Bronchial smooth muscle cell (primary cell): Measurements from ENCODE around the gene OR4S1. TPM values are rescaled to one million over a fixed set of nuclear protein-coding genes. Genes with fewer than 3 reads are reported as not detected.

Experiments
- total RNA-seq: library from RNA; depleted of rRNA; stranded (reverse); fragments of >200 nt; gene quantifications from 2 replicates; pipeline ENCODE4 v1.2.1, GENCODE V29; 2014

The OR4S1 gene, protein sequence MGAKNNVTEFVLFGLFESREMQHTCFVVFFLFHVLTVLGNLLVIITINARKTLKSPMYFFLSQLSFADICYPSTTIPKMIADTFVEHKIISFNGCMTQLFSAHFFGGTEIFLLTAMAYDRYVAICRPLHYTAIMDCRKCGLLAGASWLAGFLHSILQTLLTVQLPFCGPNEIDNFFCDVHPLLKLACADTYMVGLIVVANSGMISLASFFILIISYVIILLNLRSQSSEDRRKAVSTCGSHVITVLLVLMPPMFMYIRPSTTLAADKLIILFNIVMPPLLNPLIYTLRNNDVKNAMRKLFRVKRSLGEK
- total RNA-seq: not detected in 2 replicates

DNA sequence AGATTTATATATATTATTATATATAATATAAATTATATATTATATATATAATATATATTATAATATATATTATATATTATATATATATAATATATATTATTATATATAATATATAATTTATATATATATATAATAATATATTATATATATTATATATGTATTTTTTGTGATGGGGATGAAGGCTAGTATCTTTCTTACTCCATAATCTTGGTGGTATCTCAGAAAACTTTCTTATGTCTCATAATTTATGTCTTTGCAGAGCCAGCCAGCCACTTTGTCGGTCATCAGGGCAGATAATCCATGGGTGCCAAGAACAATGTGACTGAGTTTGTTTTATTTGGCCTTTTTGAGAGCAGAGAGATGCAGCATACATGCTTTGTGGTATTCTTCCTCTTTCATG, at the start of gene OR4S1:
TSS of gene OR4S1 (plus strand) at position 301 of the 400 bp plus-strand sequence. CDS start at position 301, 0 bp downstream.

DNA sequence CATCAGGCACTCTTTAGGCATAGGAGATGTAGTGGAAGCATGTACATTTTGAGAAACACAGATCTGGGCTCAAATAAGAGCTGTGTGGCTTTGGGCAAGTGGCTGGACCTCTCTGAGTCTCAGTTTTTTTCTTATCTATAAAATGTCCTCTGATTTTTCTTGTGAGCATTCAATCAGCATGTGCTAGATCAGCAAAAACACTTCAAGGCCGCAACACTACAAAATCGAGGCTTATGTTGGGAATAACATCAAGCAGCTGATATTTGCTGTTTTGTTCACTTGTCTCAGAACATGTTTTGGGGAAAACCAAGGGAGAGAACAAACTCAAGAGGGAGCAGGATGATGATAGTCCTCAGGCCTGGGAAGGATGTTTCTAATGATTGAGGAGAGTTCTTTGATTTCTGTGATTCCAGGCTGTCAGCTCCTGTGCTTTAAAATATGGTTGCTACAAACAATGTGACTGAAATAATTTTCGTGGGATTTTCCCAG, 42.6 kb upstream of the OR4S1 start, which contains the start of gene OR4X1:
TSS of gene OR4X1 (plus strand) at position 439 of the 489 bp plus-strand sequence. CDS start at position 439, 0 bp downstream.

DNA sequence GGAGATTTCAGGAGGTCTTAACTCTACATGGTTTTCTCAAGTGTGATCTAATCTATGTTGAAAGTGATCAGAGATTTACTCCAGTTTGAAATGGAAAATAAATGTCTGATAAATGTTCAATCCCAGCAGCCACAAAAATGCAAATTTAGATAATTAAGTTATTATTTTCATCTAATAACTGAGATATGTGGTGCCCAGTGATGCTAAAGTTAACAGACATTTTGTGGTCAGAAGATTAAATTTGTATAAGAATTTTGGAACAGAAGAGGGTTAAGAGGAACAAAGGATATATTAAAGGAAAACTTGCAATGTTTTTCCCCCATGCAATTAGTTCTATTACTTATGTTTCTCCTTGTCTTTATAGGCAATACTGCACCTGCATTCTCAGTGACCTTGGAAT, 18.6 kb downstream of the OR4S1 start, which contains the start of gene OR4C3:
TSS of gene OR4C3 (plus strand) at position 301 of the 400 bp plus-strand sequence. CDS start 102 bp downstream, outside the sequence.

Other genes with a start within 250 kb of the OR4S1 start
- gene OR4B1, start 89.4 kb upstream of the OR4S1 start, total RNA-seq: not detected in 2 replicates
- gene OR4X2, start 61.1 kb upstream of the OR4S1 start, total RNA-seq: not detected in 2 replicates
- gene OR4X1, start 42.4 kb upstream of the OR4S1 start, total RNA-seq: not detected in 2 replicates
- gene OR4C3, start 18.7 kb downstream of the OR4S1 start, total RNA-seq: not detected in 2 replicates
- gene OR4C5, start 60.2 kb downstream of the OR4S1 start, total RNA-seq: not detected in 2 replicates
- not detected in 2 replicates for gene OR4A47, start 182.6 kb downstream of the OR4S1 start, total RNA-seq